ENCODE measurements around the gene GDA.

- no peak for TF ChIP-seq CTCF (IDR thresholded peaks at IDR 0.05 in 8 of 11, conservative IDR thresholded peaks at IDR 0.05 in 3 of 11)
- no peak for TF ChIP-seq POLR2A (IDR thresholded peaks at IDR 0.05)
These were observed 98.3 kb downstream of the GDA start for GRCh38 chr9:72247549-72247948.
